Pancreas (tissue), 10 donors: ENCODE results near the gene AASDH. TPM values are rescaled to one million over a fixed set of nuclear protein-coding genes. Genes with fewer than 3 reads are reported as not detected.

Experiments used
- ATAC-seq, 4 donors: fragments of 200-7000 bp; cut with Tn5 transposase; one replicate each; pipeline versions ENCODE4 v1.8.0 to v1.9.1; 2020; ENCODE audit warnings: mild to moderate bottlenecking in 4 of 4, moderate library complexity in 4 of 4
- DNase-seq, 6 donors: peaks; one replicate each; pipeline ENCODE4 v3.0.0-alpha.2; 2020
- FAIRE-seq: peaks from 2 replicates; lab custom pipeline; 2012; peaks lifted over from hg19 to GRCh38; lab: Jason Lieb, UNC
- H3K27ac ChIP-seq, 4 donors: fragments of 200-600 bp; sonication (generic); 1 replicate in 3 of 4; 2 replicates in 1 of 4; pipeline versions ENCODE4 v1.5.0 to v1.8.0; 2020
- H3K27me3 ChIP-seq, 4 donors: fragments of 200-600 bp; one replicate each; pipeline ENCODE4 v1.8.0; 2021
- H3K36me3 ChIP-seq, 3 donors: fragments of 200-600 bp; sonication (generic) in 1 of 3; one replicate each; pipeline versions ENCODE4 v1.5.0 to v1.8.0; 2020 to 2021
- H3K4me1 ChIP-seq, 3 donors: fragments of 200-600 bp; one replicate each; pipeline ENCODE4 v1.8.0; 2021
- H3K4me3 ChIP-seq, 4 donors: fragments of 200-600 bp; sonication (generic) in 2 of 4; one replicate each; pipeline versions ENCODE4 v1.5.0 to v1.8.0; 2020 to 2021
- H3K9me3 ChIP-seq, 4 donors: fragments of 200-600 bp; one replicate each; pipeline ENCODE4 v1.8.0; 2021
- CTCF ChIP-seq, 4 donors: fragments of 200-600 bp; sonication (generic) in 3 of 4; IDR thresholded peaks; one replicate each; pipeline versions ENCODE4 v1.5.0 to v1.8.0; 2021; ENCODE audit warnings: antibody characterized with exemption in 4 of 4
- WGBS, 2 donors: extraction: QIAGEN DNeasy Blood & Tissue Kit; methylation state at CpG; one replicate each; pipeline ENCODE4 v1.1.7; 2013; 5-methylcytosine and 5-hydroxymethylcytosine counted together
- intact Hi-C, 3 donors: fragments of 100-400 bp; cut with DNase I; formaldehyde crosslinking; loops; one replicate each; pipeline versions ENCODE4 v1.11.1 to v1.14.2; 2022
- polyA plus RNA-seq, 2 donors: library from polyadenylated mRNA; stranded (reverse); fragments of 200-250 nt; gene quantifications; one replicate each; pipeline ENCODE4 v1.2.3, GENCODE V29; 2013
- total RNA-seq, 6 donors: library from RNA; stranded (reverse); fragmentation: NEBNext Ultra II Directional in 4 of 6; extraction: Animal tissue kit (Norgen Biotek cat#: 25700) in 4 of 6; gene quantifications; one replicate each; pipeline versions ENCODE4 v1.2.1 to v1.2.4, GENCODE V29; 2021 to 2023
- donor health status: healthy with polysubstance abuse.
- donor health status: DM: no; HTN: no; CAD: no; lungs with moderate emphysema.
- donor health status: DM: no; HTN: no; CAD: no.
- donor health status: control.
- donor health status: control.
- donor health status: Bipolar disorder and iron deficiency.
- donor health status: DM: yes; HTN: yes; CAD: no.
- donor health status: DM: no; HTN: no; CAD: no.
- donor health status: DM: no; HTN: no; CAD: no.
- donor health status: DM: yes; HTN: yes; CAD: no.

Gene AASDH
- total and polyA plus RNA-seq, 8 donors: 1.9 to 7.3 (median 4.6) TPM

DNA sequence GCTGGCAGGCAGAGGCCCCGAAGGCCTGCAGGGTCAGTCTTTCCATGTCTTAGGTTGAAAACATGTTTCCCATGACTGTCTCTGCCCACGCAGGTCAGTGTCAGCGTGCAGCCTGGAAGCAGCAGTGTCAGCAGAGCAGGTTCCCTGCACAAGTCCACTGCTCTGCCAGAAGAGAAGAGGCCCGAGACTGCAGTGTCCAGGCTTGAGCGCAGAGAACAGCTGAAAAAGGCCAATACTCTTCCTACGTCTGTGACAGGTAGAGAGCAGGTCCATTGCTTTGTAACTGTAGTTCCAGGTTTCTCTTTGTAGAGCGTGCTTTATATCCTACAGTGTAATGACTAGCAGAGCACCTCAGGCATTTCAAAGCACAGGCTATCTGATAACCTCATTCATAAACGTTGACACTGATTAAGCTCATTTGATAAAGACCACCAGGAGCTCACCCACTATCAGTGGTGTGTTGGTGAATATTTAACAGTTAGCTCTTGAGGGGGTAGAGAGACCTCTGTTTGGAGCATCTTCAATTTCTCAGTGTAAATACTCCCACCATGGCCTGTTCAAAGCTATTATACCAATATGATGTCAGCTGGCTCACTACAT, 63.2 kb downstream of the AASDH start:
- H3K4me3 ChIP-seq: no peak overlapping the region
- H3K27me3 ChIP-seq: no peaks in the 10 kb centered on the region
- H3K27ac ChIP-seq: no peak overlapping the region
- no peak for FAIRE-seq
- H3K4me1 ChIP-seq: no peaks in the 10 kb centered on the region
- H3K9me3 ChIP-seq: no peaks in the 10 kb centered on the region
- ATAC-seq: no peak
- TF ChIP-seq CTCF (IDR thresholded peaks at IDR 0.05): no peak
- intact Hi-C loops: no loop called here
- H3K36me3 ChIP-seq: no peaks in the 10 kb centered on the region
- 61 to 72% methylated on average over 8 of the region's 8 CpGs for WGBS, 2 donors
- no peak for DNase-seq

- Histone ChIP-seq H3K27me3 (no peaks in the 10 kb centered on the region), H3K27ac (no peak overlapping the region), H3K36me3 (no peaks in the 10 kb centered on the region), H3K4me1 (no peaks in the 10 kb centered on the region), H3K4me3 (no peak overlapping the region), H3K9me3 (no peaks in the 10 kb centered on the region)
- DNase-seq: no peak
- intact Hi-C loops: no loop called here
- WGBS, 2 donors: 69 to 89% methylated on average over 10 of the region's 10 CpGs
- no peak for FAIRE-seq
- TF ChIP-seq CTCF (IDR thresholded peaks at IDR 0.05): no peak
- ATAC-seq: no peak
Measured at GRCh38 chr4:56323327-56323726, 64.0 kb downstream of the AASDH start.

- 63 to 82% methylated on average over 1 of the region's 1 CpG for whole genome bisulfite sequencing, 2 donors
- DNase-seq: no peak
- TF ChIP-seq CTCF (IDR thresholded peaks at IDR 0.05): no peak
- Histone ChIP-seq H3K9me3 (no peaks in the 10 kb centered on the region), H3K36me3 (no peaks in the 10 kb centered on the region), H3K27ac (no peak overlapping the region), H3K4me1 (no peaks in the 10 kb centered on the region), H3K27me3 (no peaks in the 10 kb centered on the region), H3K4me3 (no peak overlapping the region)
- no peak for FAIRE-seq
- intact Hi-C loops: no loop called here
- no peak for ATAC-seq
Measured at GRCh38 chr4:56321251-56321650, 66.0 kb downstream of the AASDH start.

DNA sequence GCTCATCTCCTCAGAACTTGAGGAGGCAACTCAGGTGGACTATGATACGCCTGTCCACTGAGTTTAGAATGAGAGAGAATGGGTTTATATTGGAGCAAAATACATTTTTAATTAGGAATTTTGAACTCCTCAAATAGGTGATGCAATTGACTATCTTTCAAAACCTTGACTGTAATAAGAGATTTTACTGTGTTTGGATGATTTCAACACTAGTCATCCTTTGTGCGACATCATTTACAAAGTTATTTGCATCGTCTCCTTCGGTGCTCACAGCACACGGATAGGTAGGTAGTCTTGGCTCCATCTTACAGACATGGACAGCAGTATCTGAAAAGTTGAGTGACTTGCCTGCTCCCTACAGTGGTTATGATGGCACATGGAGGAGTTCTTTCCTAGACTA, 67.0 kb downstream of the AASDH start:
- no peak for FAIRE-seq
- no peak for ATAC-seq
- no peak for DNase-seq
- 76 to 87% methylated on average over 5 of the region's 5 CpGs for WGBS, 2 donors
- no peaks in the 10 kb centered on the region for H3K9me3 ChIP-seq
- no peak for TF ChIP-seq CTCF (IDR thresholded peaks at IDR 0.05)
- H3K27me3 ChIP-seq: no peaks in the 10 kb centered on the region
- no peaks in the 10 kb centered on the region for H3K4me1 ChIP-seq
- no peak overlapping the region for H3K27ac ChIP-seq
- H3K4me3 ChIP-seq: no peak overlapping the region
- H3K36me3 ChIP-seq: no peaks in the 10 kb centered on the region
- intact Hi-C loops: no loop called here

GRCh38 chr4:56318555-56318954, 68.7 kb downstream of the AASDH start:
- ATAC-seq (no peak), FAIRE-seq (no peak), DNase-seq (no peak)
- H3K4me3 ChIP-seq: no peak overlapping the region
- H3K4me1 ChIP-seq: no peaks in the 10 kb centered on the region
- 80 to 87% methylated on average over 1 of the region's 1 CpG for WGBS, 2 donors
- no peaks in the 10 kb centered on the region for H3K36me3 ChIP-seq
- intact Hi-C loops: no loop called here
- no peak for TF ChIP-seq CTCF (IDR thresholded peaks at IDR 0.05)
- H3K27me3 ChIP-seq: no peaks in the 10 kb centered on the region
- no peaks in the 10 kb centered on the region for H3K9me3 ChIP-seq
- H3K27ac ChIP-seq: no peak overlapping the region
